Stimulated activated CD4-positive, alpha-beta T cell treated with anti-CD3 and anti-CD28 coated beads, TNF-alpha, amount 100 ng/mL, for 4 hours (primary cell): ENCODE data around the gene PNMA1.

Experiments
- DNase-seq, 3 experiments: peaks; one replicate each; pipeline ENCODE4 v3.0.0-alpha.2; 2020; ENCODE audit warnings: low read depth in 3 of 3

PNMA1 gene

DNA sequence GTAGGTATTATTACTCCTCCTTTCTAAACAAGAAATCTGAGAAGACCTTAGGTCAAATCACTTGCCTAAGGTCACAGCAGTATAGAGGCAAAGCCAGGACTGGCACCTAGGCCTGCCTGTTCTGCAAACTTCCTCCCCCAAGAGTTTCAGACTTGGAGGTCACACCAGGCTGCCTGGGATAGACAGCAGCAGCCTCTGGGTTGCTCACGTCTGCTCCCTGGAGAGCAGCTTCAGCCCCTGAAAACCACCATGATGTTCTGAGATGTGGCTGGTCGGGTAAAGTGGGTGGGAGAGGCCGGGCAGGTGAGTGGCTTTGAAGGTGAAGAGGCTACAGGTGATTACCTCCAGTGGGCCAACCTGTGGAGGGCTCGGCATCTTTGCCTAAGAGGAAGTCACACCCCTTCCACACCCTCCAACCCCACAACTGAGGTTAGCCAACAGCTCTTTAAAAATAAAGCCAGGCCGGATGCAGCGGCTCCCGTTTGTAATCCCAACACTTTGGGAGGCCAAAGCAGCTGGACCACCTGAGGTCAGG, 37.0 kb upstream of the PNMA1 start:
- DNase-seq, result no peak

DNA sequence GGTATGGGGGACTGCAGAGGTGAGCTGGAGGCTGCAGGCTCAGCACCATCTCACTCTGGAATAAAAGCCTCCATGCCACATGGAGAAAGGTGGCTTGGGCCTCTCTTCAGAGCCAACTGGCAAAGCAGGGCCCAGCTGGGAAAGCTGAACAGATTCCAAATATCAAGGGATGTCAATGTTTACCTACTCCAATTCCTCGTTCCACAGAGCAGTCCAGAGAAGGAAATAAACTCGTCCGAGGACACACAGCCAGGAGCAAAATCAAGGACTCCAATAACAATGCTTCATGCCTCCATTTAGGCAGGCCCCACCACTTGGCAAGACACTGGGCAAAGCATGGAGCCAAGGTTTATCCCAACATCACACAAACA, 36.3 kb upstream of the PNMA1 start:
- DNase-seq, result no peak

DNA sequence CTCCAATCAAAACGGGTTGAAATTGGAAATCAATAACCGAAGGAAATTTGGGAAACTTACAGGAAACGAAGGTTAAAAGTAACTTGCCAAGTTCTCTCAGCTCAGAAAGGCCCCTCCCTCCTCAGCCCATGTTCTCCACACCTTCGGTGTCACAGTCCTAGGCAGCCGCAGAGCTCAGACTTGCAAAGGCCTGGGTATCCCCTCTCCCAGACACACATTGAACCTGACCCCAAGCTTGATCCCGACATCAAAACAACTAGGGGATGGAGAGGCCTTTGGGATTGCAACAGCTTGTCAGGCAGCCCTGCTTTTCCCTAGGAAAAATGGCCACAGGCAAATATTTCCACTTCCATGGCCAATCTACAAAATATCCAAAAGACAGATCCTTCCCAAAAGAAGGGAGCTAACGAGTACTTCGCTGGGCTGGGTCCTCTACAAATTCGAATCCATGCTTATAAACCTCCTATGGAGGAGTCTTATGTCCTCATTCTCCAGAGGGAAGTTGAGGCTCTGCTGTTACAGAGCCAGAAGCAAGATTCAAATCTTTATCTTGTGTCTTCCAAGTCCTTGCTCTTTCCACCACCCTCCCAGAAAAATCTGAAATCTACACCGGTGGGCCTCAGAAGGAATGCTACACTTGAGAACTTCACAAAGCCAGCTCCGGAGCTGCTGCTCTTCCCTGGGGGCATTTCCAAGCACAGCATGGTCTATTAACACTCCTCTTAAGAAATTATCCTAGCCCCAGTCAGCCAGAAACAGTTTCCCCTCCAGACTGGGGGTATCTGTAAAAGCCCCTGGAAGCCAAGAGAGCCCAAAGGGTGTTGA, 35.7 kb upstream of the PNMA1 start:
- no peak for DNase-seq

DNA sequence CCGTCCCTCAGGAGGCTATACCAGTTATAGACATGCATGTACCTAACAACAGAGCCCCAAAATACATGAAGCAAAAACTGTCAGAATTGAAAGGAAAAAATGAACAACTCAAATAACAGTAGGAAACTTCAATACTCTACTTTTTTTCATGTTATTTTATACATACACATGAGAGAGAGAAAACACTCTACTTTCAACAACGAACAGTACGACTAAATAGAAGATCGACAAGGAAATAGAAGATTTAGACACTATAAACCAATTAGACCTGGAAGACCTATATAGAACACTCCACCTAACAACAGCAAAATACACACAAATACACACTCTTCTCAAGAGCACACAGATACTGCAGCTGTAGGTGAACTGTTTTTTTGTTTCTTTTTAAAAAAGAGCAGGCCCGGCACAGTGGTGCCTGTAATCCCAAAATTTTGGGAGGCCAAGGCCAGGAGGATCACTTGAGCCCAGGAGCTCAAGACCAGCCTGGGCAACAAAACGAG, 34.7 kb upstream of the PNMA1 start:
- no peak for DNase-seq

DNA sequence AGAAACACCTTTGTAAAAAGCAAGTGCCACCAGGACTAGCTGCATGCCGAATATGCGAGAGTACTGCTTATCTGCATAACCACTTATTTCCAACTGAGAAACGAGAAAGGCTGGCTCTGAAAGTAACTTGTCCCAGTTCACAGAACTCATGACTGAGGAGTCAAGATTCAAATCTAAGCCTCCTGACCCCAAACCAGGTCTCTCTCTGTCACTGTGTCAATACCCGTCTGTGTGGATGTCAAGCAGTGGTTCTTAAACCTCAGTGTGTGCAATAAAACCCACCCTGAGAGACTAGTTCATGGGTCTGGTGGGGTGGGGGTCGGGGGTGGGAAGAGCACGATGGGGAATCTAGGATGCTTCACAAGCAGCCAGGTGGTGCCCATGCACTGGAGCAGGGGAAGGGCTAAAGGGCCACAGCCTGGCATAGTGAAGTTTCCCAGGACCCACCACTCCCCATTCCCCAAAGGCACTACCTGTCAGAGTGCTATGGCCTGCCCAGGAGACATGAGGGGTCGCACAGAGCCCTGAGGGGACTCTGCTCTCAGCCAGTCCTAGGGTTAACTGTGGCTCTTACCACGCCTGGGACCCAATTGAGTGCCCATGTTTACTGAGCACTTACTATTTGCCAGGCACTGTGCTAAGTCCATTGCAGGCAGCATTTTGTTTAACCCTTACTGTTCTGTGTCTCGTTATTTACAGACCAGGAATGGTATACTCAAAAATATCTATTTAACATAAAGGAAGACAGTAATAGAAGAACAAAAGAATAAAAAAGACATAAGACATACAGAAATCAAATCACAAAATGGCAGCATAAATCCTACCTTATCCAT, 33.4 kb upstream of the PNMA1 start:
- DNase-seq, result no peak

DNA sequence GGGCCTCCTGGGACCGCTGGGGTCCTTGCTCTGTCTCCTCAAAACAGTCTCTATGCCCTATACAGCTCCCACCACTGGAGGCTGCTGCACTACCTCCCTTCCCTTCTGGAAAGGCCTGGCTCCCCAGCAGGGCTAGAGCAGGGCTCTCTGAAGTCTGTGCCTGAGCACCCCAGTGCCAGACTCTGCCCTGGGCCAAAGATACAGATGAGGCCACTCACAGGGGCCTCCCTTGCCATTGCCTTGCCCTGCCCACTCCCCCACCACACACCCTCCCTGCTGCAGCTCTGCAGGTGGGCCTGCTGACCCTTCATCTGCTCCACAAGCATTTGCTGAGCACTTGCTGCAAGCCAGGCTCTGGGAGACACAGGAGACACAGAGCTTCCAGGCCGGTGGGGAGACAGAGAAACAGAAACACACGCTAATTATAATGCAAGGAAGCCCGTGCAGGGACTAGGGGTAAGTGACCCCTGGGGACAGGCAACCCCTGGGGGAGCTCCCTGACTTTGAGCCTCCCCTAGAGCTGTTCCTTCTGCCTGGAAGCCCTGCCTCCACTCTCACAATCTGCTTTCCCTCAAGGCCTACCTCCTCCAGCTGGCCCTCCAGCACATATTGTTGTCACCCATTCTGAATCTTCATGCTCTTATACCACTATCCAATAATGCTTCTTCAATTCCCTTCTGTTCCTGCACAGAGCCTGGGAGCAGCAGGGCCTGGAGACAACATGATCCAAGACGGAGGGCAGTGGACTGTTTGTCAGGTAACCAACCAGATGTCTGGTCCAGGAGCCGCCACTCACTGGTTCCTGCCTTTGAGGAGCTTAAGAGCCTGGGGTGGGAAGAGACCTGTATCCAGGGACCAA, 32.6 kb upstream of the PNMA1 start:
- no peak for DNase-seq

DNA sequence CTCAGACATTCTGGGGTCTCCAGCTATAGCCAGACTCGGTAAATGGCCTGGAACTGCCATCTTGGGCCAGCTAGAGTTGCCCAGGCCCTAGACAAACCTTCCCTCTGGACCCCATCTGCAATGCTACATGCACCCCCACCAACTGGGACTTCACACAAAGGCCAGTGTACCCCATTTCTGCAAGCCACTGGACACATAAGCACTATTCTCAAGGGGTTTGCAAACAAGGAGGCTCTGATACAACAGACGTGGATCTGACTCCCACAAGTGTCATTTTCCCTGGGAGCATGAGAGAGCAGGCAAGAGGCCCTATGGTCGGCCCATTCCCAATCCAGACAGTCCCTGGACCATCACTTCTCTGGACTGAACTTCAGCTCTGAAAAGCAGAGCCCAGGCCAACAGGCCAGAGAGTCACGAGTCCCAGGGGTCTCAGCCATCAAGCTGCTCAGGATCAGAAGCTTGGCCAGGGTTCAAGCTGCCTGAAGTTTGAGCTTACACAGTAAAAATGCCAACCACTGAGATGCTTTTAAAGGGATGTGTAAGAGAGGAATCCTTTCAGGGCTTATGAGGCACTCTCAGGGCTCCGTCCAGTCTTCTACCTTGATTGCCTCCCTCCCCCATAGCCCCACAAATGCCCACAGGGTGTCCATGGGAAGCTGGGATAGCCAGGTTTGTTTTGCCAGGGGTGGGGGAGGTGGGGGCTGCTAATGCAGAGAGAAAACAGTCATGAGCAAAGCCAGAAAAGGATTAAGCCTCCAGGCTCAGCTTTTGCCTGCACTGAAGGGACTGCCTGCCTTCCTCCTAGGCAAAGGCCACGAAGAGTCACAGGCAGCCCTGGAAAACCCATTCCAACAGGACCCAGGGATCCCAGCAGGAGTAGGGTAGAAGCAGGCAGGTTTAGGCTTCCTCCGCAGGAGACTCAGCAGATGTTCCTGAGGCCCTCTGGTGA, 31.7 kb upstream of the PNMA1 start:
- DNase-seq, result no peak

DNA sequence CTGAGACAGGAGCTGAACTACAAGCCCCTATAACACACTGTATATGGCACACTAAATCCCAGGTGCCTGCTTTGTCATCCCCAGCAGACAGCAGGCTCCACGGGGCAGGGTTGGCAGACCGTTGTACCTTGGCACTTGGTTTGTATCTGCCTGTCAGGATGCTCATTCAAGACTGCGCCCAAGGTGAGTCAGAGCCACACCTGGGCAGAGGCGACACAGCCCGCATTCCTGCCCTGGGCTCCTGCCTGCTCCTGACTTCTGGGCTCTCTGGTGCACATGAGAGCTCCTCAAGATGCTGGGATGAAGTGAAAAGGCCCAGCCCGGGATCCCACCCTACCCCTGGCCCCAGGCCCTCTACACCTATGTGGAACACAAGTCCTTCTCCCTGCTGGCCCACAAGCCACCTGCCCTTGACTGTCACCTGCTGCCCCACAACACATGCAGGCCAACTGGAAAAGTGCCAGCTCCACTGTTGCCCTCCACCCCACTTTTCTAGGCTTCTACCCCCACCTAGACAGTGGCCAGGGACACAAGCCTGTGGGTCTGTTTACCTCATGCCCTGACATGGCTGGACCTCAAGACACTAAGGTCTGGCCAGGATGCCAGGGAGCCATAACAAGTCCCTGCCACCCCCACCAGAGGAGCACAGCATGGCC, 30.8 kb upstream of the PNMA1 start:
- DNase-seq, result no peak

DNA sequence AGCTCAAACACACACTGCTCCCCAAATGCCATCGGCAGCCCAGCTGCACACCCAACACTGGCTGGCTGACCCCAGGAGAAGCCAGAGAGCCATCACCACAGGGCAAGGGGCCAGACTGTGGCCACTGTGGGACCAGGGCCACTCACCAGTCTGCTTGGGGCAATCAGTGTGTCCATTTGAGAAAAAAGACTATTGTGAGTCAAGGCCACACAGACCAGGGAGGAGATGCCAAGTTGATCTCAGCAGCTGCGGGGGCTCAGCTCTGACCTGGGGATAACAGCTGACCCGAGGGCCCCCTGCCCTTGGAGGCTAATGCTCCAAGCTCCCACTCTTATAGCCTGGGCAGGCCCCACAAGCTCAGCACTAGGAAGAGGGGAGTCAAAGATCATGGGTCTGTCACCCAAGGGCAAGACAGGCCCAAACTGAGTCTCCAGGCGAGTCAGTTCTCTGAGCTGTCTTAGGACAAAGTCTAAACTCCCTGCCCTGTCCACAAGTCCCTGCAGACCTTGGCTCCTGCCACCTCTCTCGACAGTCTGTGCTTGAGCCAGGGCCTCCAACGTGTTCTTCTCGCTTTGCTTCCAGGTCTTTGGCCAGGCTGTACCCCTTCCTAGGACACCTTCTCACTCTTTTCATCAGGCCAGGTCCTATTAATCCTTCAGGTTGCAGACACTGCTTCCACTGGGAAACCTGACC, 30.1 kb upstream of the PNMA1 start:
- no peak for DNase-seq

DNA sequence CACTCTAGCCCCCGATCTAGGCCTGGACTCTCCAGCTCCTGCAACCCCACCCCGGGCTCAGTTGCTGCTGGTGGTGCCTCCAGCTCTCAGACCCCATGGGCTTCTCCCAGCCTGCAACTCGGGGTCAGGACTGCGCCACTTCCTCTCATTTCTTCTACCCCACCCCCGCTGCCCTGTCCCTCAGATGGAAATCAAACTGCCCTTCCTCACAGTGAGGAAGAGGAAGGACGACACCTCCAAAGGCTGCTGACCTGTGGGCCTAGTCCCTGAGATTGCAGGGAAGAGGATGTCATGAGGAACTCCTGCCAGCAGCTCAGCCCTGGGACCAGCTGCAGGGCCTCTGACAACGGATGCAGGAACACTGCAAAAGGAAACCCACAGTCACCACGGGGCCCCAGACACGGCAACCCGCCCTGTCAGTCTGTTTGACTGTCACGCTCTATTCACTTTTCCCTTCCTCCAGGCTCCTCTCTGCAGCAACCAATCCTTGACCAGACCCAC, 29.3 kb upstream of the PNMA1 start:
- no peak for DNase-seq

DNA sequence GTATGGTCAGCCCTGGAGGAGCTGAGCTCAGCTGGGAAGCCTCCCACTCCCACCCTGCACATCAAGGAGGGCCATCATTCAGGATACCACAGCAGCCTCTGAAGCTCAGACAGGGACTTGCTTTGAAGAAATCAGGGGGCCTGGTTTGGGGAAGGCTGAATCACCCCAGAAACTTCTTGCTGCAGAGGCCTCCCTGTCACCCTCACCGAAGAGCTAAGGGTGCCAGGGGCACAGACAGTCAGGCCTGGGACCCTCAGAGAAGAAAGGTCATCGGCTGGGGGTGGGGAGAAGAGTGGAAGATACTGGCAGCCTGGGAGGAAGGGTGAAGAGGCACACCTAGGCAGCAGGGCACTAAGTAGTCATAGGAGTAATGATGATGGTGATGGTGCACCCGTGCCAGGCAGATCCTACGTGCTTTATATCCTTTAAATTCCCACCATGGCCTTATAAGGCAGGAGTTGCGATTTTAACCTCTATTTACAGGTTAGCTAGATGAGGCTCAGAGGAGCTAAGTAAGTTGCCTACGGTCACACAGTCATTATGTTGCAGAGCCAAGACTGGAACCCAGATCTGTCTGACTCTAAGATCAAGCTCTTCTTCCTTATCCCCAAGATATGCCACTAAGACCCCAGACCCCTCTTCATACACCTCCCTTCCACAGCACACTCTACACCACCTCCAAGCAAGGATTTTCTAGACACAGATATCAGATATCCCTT, 28.5 kb upstream of the PNMA1 start:
- DNase-seq, result no peak

DNA sequence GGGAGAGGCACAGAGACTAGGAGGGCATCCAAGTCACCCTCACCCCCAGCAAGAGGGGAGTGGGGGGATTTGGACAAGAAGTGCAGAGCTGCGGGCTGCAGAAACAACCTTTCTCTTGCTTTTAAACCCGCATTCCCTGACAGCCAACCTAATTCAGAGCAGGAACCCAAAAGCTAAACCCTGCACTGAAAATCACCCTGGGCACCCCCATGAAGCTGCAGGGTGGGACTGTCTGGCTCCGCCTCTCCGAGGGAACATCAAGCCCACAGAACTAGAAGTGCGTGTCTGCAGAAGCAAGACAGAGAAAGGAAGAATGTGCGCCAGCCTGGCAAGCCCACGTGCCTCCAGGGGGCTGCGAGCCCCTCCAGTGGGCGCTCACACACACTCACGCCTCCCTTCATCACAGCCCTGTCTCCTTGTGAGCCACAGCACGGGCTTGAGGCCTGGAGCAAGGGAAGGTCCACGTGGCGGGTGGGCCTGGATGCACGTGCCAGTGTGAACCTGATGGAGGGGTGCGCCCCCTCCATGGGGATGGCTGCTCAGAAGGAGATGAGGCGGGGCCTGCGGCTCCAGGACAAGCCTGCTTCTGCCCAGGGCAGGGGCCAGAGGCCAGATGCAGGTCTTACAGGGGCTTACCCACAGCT, 27.8 kb upstream of the PNMA1 start:
- DNase-seq, result no peak

DNA sequence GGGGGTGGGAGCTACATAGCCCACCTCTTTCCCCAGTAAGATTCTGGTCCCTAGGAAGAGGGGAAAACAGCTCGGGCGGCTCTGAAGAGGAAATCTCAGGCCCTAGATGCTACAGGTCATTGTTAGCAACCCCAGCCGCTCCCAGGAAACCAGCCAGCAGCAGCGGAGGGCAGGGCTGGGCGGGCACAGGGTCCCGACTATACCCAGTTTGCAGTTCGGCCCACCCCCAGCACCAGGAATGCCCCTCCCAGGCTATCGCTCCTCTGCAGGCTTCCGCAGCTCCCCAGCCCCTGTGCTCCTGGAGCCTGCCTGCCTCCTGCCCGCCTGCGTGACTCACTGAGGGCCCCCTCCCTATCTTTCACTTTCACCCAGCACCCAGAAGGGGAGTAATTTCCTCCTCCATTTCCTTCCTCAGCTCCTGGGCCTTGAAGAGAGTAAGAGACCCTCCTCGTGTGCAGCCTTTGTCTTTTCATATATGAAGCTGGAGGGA, 27.2 kb upstream of the PNMA1 start:
- peak in 2 of 3 experiments; percentile 52 to 56 for DNase-seq

DNA sequence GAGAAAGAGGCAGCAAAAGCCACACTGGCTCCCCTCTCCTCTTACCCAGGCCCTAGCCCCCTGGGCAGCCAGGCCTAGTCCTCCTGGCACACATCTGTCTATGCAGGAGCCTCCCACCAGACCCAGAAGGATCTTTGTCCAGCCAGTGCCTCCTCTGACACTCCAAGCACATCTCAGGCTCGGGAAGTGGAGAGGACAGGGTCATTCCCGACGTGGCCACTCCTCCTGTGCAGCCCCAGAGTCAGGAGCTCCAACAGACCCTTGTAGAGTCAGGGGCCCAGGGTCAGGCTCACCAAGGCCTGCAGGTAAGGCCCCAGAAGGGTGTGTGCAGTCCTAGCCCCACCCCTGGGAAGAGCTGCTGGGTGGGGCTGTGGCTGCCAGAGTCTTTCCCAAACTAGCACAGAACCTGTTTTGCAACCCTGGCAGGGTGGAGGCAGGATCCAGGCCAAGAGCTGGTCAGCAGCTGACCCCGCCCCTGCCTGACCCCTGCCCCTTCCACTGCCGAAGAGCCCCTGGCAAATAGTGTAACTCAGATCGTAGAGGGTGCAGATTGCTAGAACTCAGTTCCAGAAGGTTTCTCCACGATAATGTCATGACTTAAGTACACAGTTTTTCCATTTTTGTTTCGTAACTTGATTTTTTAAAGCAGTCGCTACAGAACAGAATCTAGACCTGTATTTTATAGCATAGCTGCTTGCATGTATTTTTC, 26.6 kb upstream of the PNMA1 start:
- no peak for DNase-seq

DNA sequence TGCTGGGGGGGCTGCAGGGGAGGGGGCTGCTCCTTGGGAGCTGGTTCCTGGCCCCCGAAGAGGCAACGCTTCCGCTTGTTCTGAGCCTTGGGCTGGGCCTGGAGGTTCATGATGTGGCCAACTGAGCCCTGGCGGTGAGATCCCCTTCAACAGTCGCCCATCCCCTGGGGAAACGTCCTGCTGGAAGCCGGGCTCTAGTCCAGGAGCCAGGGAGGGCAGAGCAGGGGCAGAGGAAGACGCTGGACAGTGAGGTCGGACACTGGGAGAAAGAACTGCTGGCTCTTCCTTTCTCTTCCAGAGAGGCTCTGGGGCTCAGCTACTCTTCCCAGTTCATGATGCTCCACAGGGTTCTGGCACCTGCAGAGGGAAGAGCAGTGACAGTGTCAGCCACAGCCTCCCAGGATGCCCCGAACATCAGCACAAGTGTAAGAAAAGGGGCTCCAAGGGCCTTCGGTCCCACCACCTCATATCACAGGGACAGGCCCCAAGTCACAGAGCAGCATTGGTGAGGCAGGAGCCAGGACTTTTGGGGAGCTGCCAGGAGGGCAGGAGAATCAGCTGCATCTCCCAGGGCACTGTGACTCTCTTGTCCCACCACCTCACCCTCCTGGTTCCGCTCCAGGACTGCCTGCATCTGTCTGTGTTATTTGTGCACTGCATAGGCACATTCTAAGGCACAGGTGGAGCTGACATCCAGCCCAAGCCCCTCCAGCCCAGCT, 25.9 kb upstream of the PNMA1 start:
- DNase-seq, result no peak

DNA sequence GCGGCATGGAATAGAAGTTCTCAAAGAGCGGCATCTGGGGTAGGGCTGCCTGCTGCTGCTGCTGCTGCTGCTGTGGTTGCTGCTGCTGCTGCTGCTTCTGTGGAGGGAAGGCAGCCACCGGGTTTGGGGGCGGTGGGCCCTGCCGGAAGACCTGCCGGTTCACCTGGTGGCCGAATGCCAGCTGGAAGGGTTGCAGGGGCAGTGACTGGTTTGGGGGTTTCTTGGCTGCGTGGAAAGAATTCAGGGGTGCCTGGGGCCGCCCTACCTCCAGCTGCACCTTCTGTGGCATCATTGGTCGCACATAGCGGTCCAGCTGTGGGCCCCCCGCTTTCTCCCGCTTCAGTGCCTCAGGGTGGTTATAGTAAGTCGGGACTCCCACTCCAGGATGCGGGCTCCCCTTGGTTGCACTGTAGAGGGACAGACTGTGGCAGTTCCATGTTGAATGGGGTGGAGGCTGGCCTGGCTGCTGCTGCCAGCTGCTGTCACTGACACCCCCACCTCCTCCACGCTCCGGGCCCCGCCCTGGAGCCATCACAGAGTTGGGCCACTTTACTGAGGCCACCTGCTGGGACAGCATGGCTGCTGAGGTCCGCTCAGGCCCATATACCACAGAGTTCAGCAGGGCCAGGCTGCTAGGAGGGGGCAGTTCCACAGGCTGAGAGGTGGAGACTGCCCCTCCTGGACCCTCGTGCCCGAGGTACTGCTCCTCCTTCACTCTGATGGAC, 25.2 kb upstream of the PNMA1 start:
- DNase-seq, result no peak
